Measurements from ENCODE around the gene TCAP. TPM values are rescaled to one million over a fixed set of nuclear protein-coding genes. Genes with fewer than 3 reads are reported as not detected.
"Not testable (repeated sequence)": the region's sequence is repeated elsewhere in the genome, so short reads cannot be mapped to it uniquely, and the experiment has no call there.

The TCAP gene
- total and polyA plus RNA-seq, 12 donors, result 0.78 to 13.6 (median 1.8) TPM; not detected in 1

DNA sequence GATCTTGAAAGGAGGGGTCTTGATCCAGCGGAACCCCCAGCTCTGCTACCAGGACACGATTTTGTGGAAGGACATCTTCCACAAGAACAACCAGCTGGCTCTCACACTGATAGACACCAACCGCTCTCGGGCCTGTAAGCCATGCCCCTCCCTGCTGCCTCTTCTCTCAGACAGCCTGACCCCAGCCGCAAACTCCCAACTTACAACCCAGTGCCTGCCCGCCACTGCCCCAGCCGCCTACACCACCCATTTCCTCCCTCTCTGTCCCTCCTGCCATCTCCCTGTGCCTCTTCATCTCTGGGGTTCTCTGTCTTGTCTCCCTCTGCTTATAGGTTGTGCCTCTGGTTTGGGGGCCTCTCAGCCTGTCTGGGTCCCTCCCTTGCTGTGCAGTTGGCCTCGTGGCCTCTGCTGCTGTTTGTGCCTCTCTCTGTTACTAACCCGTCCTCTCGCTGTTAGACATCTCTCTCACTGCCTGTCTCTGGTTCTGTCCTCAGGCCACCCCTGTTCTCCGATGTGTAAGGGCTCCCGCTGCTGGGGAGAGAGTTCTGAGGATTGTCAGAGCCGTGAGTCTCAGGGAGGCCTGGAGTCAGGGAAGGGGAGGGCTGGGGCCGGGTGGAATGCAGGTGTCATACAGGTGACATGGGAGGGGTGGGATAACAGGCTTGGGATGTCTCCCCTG lies 44.3 kb downstream of the TCAP start:
- TF ChIP-seq, protein P1, sequence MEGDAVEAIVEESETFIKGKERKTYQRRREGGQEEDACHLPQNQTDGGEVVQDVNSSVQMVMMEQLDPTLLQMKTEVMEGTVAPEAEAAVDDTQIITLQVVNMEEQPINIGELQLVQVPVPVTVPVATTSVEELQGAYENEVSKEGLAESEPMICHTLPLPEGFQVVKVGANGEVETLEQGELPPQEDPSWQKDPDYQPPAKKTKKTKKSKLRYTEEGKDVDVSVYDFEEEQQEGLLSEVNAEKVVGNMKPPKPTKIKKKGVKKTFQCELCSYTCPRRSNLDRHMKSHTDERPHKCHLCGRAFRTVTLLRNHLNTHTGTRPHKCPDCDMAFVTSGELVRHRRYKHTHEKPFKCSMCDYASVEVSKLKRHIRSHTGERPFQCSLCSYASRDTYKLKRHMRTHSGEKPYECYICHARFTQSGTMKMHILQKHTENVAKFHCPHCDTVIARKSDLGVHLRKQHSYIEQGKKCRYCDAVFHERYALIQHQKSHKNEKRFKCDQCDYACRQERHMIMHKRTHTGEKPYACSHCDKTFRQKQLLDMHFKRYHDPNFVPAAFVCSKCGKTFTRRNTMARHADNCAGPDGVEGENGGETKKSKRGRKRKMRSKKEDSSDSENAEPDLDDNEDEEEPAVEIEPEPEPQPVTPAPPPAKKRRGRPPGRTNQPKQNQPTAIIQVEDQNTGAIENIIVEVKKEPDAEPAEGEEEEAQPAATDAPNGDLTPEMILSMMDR (IDR thresholded peaks at IDR 0.05), result no peak
- no peak for TF ChIP-seq POLR2A (IDR thresholded peaks at IDR 0.05)
- H3K27ac ChIP-seq, result no peak overlapping the region
- intact Hi-C loops (cut with DNase I), result no loop called here
- H3K36me3 ChIP-seq (replicated peaks in 1 of 2), result no peaks in the 10 kb centered on the region
- DNase-seq, result no peak
- H3K27me3 ChIP-seq, result no peaks in the 10 kb centered on the region
- H3K9me3 ChIP-seq (replicated peaks in 1 of 3), result no peaks in the 10 kb centered on the region
- 80 to 89% (median 86%) methylated on average over 13 to 14 of the region's 14 CpGs for WGBS, 4 donors
- no peak overlapping the region for H3K4me3 ChIP-seq
- no peaks in the 10 kb centered on the region for H3K4me1 ChIP-seq (replicated peaks in 1 of 2)

DNA sequence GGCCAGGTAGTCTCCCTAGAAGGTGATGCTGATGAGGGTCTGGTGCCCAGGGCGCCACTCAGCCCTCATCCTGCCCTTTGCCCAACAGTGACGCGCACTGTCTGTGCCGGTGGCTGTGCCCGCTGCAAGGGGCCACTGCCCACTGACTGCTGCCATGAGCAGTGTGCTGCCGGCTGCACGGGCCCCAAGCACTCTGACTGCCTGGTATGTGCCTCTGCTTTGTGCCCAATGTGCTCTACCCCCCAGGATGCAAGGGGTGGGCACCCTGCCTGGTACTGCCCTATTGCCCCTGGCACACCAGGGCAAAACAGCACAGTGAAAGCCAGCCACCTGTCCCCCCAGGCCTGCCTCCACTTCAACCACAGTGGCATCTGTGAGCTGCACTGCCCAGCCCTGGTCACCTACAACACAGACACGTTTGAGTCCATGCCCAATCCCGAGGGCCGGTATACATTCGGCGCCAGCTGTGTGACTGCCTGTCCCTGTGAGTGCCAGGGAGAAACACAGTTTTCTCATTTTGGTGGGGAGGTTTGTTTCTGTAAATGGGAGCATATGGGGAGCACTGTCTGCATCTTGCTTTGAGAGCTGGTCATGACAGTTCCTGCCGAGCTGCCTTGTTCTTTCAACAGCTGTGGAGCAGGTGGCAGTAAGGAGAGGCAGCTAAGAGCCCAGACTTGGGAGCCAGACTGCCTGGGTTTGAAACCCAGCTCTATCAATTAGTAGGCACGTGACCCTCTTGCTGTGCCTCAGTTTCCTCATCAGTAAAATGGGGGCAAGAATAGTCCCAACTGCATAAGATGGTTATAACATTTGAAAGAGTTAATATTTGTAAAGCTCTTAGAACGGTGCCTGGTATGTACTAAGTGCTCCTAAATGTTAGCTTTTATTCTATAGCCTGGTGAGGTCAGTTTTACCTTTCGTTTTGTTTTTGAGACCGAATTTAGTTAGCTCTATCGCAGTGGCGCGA lies 45.1 kb downstream of the TCAP start:
- Histone ChIP-seq H3K9me3 (replicated peaks in 1 of 3) (no peaks in the 10 kb centered on the region), H3K27ac (no peak overlapping the region), H3K4me3 (no peak overlapping the region), H3K27me3 (no peaks in the 10 kb centered on the region), H3K36me3 (replicated peaks in 1 of 2) (no peaks in the 10 kb centered on the region), H3K4me1 (replicated peaks in 1 of 2) (no peaks in the 10 kb centered on the region)
- no peak for TF ChIP-seq POLR2A (IDR thresholded peaks at IDR 0.05)
- TF ChIP-seq, protein P1 (IDR thresholded peaks at IDR 0.05), result no peak
- 86 to 91% (median 89%) methylated on average over 13 to 20 of the region's 20 CpGs for WGBS, 4 donors
- intact Hi-C loops (cut with DNase I), result no loop called here
- no peak for DNase-seq

DNA sequence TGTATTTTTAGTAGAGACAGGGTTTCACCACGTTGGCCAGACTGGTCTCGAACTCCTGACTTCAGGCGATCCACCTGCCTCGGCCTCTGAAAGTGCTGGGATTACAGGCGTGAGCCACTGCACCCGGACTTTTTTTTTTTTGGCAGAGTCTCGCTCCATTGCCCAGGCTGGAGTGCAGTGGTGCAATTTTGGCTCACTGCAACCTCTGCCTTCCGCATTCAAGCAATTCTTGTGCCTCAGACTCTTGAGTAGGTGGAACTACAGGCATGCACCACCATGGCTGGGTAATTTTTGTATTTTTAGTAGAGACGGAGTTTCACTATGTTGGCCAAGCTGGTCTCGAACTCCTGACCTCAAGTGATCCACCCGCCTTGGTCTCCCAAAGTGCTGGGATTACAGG lies 45.9 kb downstream of the TCAP start:
- H3K27me3 ChIP-seq; H3K4me1 ChIP-seq (replicated peaks in 1 of 2); H3K36me3 ChIP-seq (replicated peaks in 1 of 2); H3K9me3 ChIP-seq (replicated peaks in 1 of 3); intact Hi-C loops (cut with DNase I); DNase-seq; H3K27ac ChIP-seq; H3K4me3 ChIP-seq: not testable (repeated sequence)
- 87 to 89% (median 89%) methylated on average over 11 of the region's 11 CpGs for WGBS, 4 donors

DNA sequence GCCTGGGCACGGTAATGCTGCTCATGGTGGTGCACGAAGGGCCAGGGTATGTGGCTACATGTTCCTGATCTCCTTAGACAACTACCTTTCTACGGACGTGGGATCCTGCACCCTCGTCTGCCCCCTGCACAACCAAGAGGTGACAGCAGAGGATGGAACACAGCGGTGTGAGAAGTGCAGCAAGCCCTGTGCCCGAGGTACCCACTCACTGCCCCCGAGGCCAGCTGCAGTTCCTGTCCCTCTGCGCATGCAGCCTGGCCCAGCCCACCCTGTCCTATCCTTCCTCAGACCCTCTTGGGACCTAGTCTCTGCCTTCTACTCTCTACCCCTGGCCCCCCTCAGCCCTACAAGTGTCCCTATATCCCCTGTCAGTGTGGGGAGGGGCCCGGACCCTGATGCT lies 46.7 kb downstream of the TCAP start:
- Histone ChIP-seq H3K27ac (no peak overlapping the region), H3K4me1 (replicated peaks in 1 of 2) (no peaks in the 10 kb centered on the region), H3K4me3 (no peak overlapping the region), H3K36me3 (replicated peaks in 1 of 2) (no peaks in the 10 kb centered on the region), H3K27me3 (no peaks in the 10 kb centered on the region), H3K9me3 (replicated peaks in 1 of 3) (no peaks in the 10 kb centered on the region)
- TF ChIP-seq, protein P1 (IDR thresholded peaks at IDR 0.05), result no peak
- TF ChIP-seq POLR2A (IDR thresholded peaks at IDR 0.05), result no peak
- DNase-seq, result no peak
- WGBS, 4 donors, result 92 to 93% (median 92%) methylated on average over 5 to 10 of the region's 10 CpGs
- intact Hi-C loops (cut with DNase I), result no loop called here
